Measurements from ENCODE around the gene ARHGAP31.

DNA sequence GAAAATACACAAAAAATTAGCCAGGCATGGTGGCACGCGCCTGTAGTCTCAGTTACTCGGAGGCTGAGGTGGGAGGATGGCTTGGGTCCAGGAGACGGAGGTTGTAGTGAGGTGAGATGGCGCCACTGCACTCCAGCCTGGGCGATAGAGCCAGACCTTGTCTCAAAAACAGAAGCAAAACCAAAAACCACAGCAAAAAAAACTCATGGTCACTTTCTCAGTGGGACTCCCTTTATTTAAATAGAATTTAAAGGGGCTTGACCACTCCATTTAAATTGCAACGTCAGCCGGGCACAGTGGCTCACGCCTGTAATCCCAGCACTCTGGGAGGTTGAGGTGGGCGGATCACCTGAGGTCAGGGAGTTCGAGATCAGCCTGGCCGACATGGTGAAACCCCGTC, 32.8 kb downstream of the ARHGAP31 start:
- TF ChIP-seq, protein P1, sequence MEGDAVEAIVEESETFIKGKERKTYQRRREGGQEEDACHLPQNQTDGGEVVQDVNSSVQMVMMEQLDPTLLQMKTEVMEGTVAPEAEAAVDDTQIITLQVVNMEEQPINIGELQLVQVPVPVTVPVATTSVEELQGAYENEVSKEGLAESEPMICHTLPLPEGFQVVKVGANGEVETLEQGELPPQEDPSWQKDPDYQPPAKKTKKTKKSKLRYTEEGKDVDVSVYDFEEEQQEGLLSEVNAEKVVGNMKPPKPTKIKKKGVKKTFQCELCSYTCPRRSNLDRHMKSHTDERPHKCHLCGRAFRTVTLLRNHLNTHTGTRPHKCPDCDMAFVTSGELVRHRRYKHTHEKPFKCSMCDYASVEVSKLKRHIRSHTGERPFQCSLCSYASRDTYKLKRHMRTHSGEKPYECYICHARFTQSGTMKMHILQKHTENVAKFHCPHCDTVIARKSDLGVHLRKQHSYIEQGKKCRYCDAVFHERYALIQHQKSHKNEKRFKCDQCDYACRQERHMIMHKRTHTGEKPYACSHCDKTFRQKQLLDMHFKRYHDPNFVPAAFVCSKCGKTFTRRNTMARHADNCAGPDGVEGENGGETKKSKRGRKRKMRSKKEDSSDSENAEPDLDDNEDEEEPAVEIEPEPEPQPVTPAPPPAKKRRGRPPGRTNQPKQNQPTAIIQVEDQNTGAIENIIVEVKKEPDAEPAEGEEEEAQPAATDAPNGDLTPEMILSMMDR (conservative IDR thresholded peaks at IDR 0.05 in 1 of 2, IDR thresholded peaks at IDR 0.05 in 1 of 2; ENCODE audit: extremely low read depth in 1 of 2, insufficient read depth in 1 of 2, low read depth in 1 of 2, low read length in 2 of 2), result no peak
- no peak for TF ChIP-seq EZH2 (IDR thresholded peaks at IDR 0.05; ENCODE audit: borderline replicate concordance, low read length)

Data from mammary epithelial cell (primary cell).